MM.1S (cell line): Measurements from ENCODE around the gene SYNGR4.
A peak's percentile ranks its signal among the peaks of the same experiment; 100 is the strongest.

Experiments used
- DNase-seq: peaks from one replicate; pipeline ENCODE4 v3.0.0-alpha.2; 2015
- H2AFZ ChIP-seq: fragments of 300-600 bp; sonication (generic); 2 replicates; pipeline ENCODE4 v1.6.0; 2016; ENCODE audit warnings: antibody characterized with exemption, low read length
- H3F3A ChIP-seq: fragments of 300-600 bp; sonication (generic); 2 replicates; pipeline ENCODE4 v1.6.1; 2016; ENCODE audit warnings: mild to moderate bottlenecking, antibody characterized with exemption, low read length, moderate library complexity, mixed read lengths; ENCODE audit not compliant: insufficient read depth
- H3K27ac ChIP-seq: fragments of 300-600 bp; sonication (generic); 2 replicates; pipeline ENCODE4 v1.5.1; 2016; ENCODE audit warnings: mild to moderate bottlenecking, low read length
- H3K27me3 ChIP-seq: fragments of 300-600 bp; sonication (generic); replicated peaks from 2 replicates; pipeline ENCODE4 v1.6.0; 2016; ENCODE audit warnings: low read length; ENCODE audit not compliant: insufficient read depth
- H3K36me3 ChIP-seq: fragments of 300-600 bp; sonication (generic); replicated peaks from 2 replicates; pipeline ENCODE4 v1.6.1; 2016; ENCODE audit warnings: mild to moderate bottlenecking, low read length, mixed read lengths; ENCODE audit not compliant: insufficient read depth
- H3K4me1 ChIP-seq: fragments of 300-600 bp; sonication (generic); 2 replicates; pipeline ENCODE4 v1.6.1; 2016; ENCODE audit warnings: low read length, mixed read lengths
- H3K4me2 ChIP-seq: fragments of 300-600 bp; sonication (generic); 2 replicates; pipeline ENCODE4 v1.6.0; 2016; ENCODE audit warnings: low read depth, low read length
- H3K4me3 ChIP-seq: fragments of 300-600 bp; sonication (generic); 2 replicates; pipeline ENCODE4 v1.5.1; 2016; ENCODE audit warnings: low read length, mixed read lengths
- H3K79me2 ChIP-seq: fragments of 300-600 bp; sonication (generic); 2 replicates; pipeline ENCODE4 v1.6.1; 2016; ENCODE audit warnings: mixed run types, low read length, mixed read lengths
- H3K9ac ChIP-seq: fragments of 300-600 bp; sonication (generic); 2 replicates; pipeline ENCODE4 v1.6.1; 2016; ENCODE audit warnings: low read length, mixed read lengths
- H3K9me2 ChIP-seq: fragments of 300-600 bp; sonication (generic); replicated peaks from 2 replicates; pipeline ENCODE4 v1.6.1; 2016; ENCODE audit warnings: mild to moderate bottlenecking, low read length, mixed read lengths; ENCODE audit not compliant: insufficient read depth
- H3K9me3 ChIP-seq: fragments of 300-600 bp; sonication (generic); replicated peaks from 2 replicates; pipeline ENCODE4 v1.6.1; 2016; ENCODE audit warnings: mild to moderate bottlenecking, low read length, mixed read lengths; ENCODE audit not compliant: insufficient read depth
- H4K20me1 ChIP-seq: fragments of 300-600 bp; sonication (generic); 2 replicates; pipeline ENCODE4 v1.6.1; 2016; ENCODE audit warnings: mild to moderate bottlenecking, low read length, moderate library complexity, mixed read lengths; ENCODE audit not compliant: insufficient read depth
- CTCF ChIP-seq: fragments of 300-600 bp; sonication (generic); IDR thresholded peaks from 2 replicates; pipeline ENCODE4 v1.5.1; 2016; ENCODE audit warnings: antibody characterized with exemption, low read length, mixed read lengths
- EZH2 ChIP-seq: fragments of 300-600 bp; sonication (generic); optimal IDR thresholded peaks from 2 replicates; pipeline ENCODE3; 2017; ENCODE audit warnings: low read depth, mild to moderate bottlenecking, antibody characterized with exemption, low read length, mixed read lengths
- EZH2phosphoT487 ChIP-seq: fragments of 300-600 bp; sonication (generic); IDR thresholded peaks from 2 replicates; pipeline ENCODE4 v1.6.1; 2018; ENCODE audit warnings: antibody characterized with exemption, low read length

SYNGR4 gene

GRCh38 chr19:48403606-48404005, 39.4 kb downstream of the SYNGR4 start:
- no peaks in the 10 kb centered on the region for H4K20me1 ChIP-seq
- peaks cover 32% of the 10 kb centered on the region for H3K27me3 ChIP-seq
- no peaks in the 10 kb centered on the region for H3K79me2 ChIP-seq
- TF ChIP-seq EZH2phosphoT487 (no peak), EZH2 (no peak), CTCF (no peak)
- H3K4me2 ChIP-seq = no peak overlapping the region
- peaks cover 12% of the 10 kb centered on the region for H3F3A ChIP-seq
- H3K9me2 ChIP-seq = no peaks in the 10 kb centered on the region
- H3K27ac ChIP-seq = no peak overlapping the region
- no peak overlapping the region for H3K4me3 ChIP-seq
- no peaks in the 10 kb centered on the region for H3K36me3 ChIP-seq
- peaks cover 9% of the 10 kb centered on the region for H3K4me1 ChIP-seq
- H3K9me3 ChIP-seq = no peaks in the 10 kb centered on the region
- H2AFZ ChIP-seq = peak overlapping the region; percentile 62; the same call in 1 of the 2 replicates
- DNase-seq = peak; percentile 62
- no peak overlapping the region for H3K9ac ChIP-seq

GRCh38 chr19:48405010-48405659, 41.0 kb downstream of the SYNGR4 start:
- Histone ChIP-seq H3K4me2 (no peak overlapping the region), H3K9me3 (no peaks in the 10 kb centered on the region), H3K4me3 (no peak overlapping the region), H3K27ac (no peak overlapping the region), H3K27me3 (peaks cover 36% of the 10 kb centered on the region), H3K79me2 (no peaks in the 10 kb centered on the region), H3F3A (peaks cover under 1% of the 10 kb centered on the region; the same call in 1 of the 2 replicates), H3K9ac (no peak overlapping the region), H3K36me3 (no peaks in the 10 kb centered on the region), H3K4me1 (peaks cover 5% of the 10 kb centered on the region), H4K20me1 (no peaks in the 10 kb centered on the region), H3K9me2 (no peaks in the 10 kb centered on the region), H2AFZ (no peak overlapping the region)
- TF ChIP-seq EZH2 (no peak), CTCF (no peak), EZH2phosphoT487 (no peak)
- no peak for DNase-seq

GRCh38 chr19:48405850-48406249, 41.7 kb downstream of the SYNGR4 start:
- DNase-seq = no peak
- Histone ChIP-seq H4K20me1 (no peaks in the 10 kb centered on the region), H3K27ac (no peak overlapping the region), H3K9me3 (no peaks in the 10 kb centered on the region), H3K4me1 (no peaks in the 10 kb centered on the region), H3K4me2 (no peak overlapping the region), H2AFZ (no peak overlapping the region), H3F3A (no peaks in the 10 kb centered on the region), H3K9me2 (no peaks in the 10 kb centered on the region), H3K4me3 (no peak overlapping the region), H3K27me3 (peaks cover 36% of the 10 kb centered on the region), H3K9ac (no peak overlapping the region), H3K36me3 (no peaks in the 10 kb centered on the region), H3K79me2 (no peaks in the 10 kb centered on the region)
- TF ChIP-seq EZH2phosphoT487 (no peak), CTCF (no peak), EZH2 (no peak)
